GM23338 (cell line): ENCODE measurements around the gene NRG3.

Experiments
- CREB1 ChIP-seq: fragments of 250-450 bp; sonication (Bioruptor Pico); IDR thresholded peaks from 2 replicates; pipeline ENCODE4 v1.5.0; 2020; ENCODE audit warnings: low read depth, mild to moderate bottlenecking, moderate library complexity
- EZH2 ChIP-seq: fragments of 200-600 bp; sonication (generic); IDR thresholded peaks from one replicate; pipeline ENCODE4 v1.8.0; 2017; ENCODE audit warnings: antibody characterized with exemption, mild to moderate bottlenecking, low read depth; ENCODE audit not compliant: unreplicated experiment
- EZH2phosphoT487 ChIP-seq: fragments of 200-600 bp; sonication (generic); IDR thresholded peaks from one replicate; pipeline ENCODE4 v1.8.1; 2018; ENCODE audit warnings: antibody characterized with exemption; ENCODE audit not compliant: unreplicated experiment
- JUNB ChIP-seq: IDR thresholded peaks from one replicate; pipeline ENCODE4 v1.6.1; 2016; ENCODE audit warnings: antibody characterized with exemption; ENCODE audit not compliant: unreplicated experiment
- POLR2AphosphoS5 ChIP-seq: IDR thresholded peaks from 2 replicates; pipeline ENCODE4 v1.6.1; 2016; ENCODE audit warnings: antibody characterized with exemption, low read depth
- STAT1 ChIP-seq: IDR thresholded peaks from one replicate; pipeline ENCODE4 v1.6.1; 2016; ENCODE audit warnings: antibody characterized with exemption; ENCODE audit not compliant: unreplicated experiment
- TF ChIP-seq, protein P1 (sequence below), 2 experiments: fragments of 200-600 bp in 1 of 2; sonication (generic) in 1 of 2; conservative IDR thresholded peaks; 2 replicates each; pipeline versions ENCODE4 v1.5.1 to v1.6.1; 2016 to 2017; ENCODE audit warnings: antibody characterized with exemption in 2 of 2, low read depth in 2 of 2, mild to moderate bottlenecking in 2 of 2, moderate library complexity in 1 of 2

DNA sequence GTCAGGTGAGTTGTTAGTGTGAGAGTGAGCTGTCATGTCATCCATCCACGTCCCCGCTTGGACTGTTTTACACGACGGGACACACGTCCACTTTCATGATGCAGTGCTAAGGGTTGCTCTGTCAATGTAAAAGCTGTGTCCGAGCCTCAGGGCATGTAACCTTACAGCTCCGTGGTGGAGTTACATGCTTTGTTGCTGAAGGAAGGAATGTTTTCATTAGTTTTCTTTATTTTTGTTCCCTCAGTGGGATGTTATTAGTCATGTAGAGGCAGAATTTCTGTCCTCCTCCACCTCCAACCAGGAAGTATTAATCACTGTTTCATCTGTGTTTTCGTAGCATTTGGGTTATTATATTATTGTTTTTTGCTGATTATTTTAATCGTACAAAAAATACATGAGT is 88.6 kb downstream of the NRG3 start:
- TF ChIP-seq EZH2phosphoT487 (no peak), CREB1 (CRISPR knock-in tag) (no peak), EZH2 (no peak), POLR2AphosphoS5 (no peak), STAT1 (no peak), JUNB (no peak)
- TF ChIP-seq, protein P1, sequence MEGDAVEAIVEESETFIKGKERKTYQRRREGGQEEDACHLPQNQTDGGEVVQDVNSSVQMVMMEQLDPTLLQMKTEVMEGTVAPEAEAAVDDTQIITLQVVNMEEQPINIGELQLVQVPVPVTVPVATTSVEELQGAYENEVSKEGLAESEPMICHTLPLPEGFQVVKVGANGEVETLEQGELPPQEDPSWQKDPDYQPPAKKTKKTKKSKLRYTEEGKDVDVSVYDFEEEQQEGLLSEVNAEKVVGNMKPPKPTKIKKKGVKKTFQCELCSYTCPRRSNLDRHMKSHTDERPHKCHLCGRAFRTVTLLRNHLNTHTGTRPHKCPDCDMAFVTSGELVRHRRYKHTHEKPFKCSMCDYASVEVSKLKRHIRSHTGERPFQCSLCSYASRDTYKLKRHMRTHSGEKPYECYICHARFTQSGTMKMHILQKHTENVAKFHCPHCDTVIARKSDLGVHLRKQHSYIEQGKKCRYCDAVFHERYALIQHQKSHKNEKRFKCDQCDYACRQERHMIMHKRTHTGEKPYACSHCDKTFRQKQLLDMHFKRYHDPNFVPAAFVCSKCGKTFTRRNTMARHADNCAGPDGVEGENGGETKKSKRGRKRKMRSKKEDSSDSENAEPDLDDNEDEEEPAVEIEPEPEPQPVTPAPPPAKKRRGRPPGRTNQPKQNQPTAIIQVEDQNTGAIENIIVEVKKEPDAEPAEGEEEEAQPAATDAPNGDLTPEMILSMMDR (conservative IDR thresholded peaks at IDR 0.05; ENCODE audit: low read depth in 2 of 2): no peak
